Endothelial cell (in vitro differentiated cells): Measurements from ENCODE around the gene ACP3. TPM values are rescaled to one million over a fixed set of nuclear protein-coding genes. Genes with fewer than 3 reads are reported as not detected.

Experiments used
- DNase-seq: peaks from one replicate; pipeline ENCODE4 v3.0.0; 2021; ENCODE audit warnings: low spot score
- H3K27ac Mint-ChIP-seq: one replicate; pipeline ENCODE4 v1.8.0; 2021; ENCODE audit warnings: mixed read lengths, inconsistent platforms; ENCODE audit not compliant: unreplicated experiment
- H3K27me3 Mint-ChIP-seq: one replicate; pipeline ENCODE4 v1.8.0; 2021; ENCODE audit warnings: mild to moderate bottlenecking, moderate library complexity, mixed read lengths, inconsistent platforms; ENCODE audit not compliant: unreplicated experiment
- H3K36me3 Mint-ChIP-seq: one replicate; pipeline ENCODE4 v1.8.0; 2021; ENCODE audit warnings: mild to moderate bottlenecking, low read depth, mixed read lengths, inconsistent platforms; ENCODE audit not compliant: unreplicated experiment
- H3K4me1 Mint-ChIP-seq: one replicate; pipeline ENCODE4 v1.8.0; 2021; ENCODE audit warnings: mild to moderate bottlenecking, mixed read lengths, inconsistent platforms; ENCODE audit not compliant: unreplicated experiment
- H3K4me3 Mint-ChIP-seq: one replicate; pipeline ENCODE4 v1.8.0; 2021; ENCODE audit warnings: mild to moderate bottlenecking, mixed read lengths, inconsistent platforms; ENCODE audit not compliant: unreplicated experiment
- H3K9me3 Mint-ChIP-seq: one replicate; pipeline ENCODE4 v1.8.0; 2021; ENCODE audit warnings: mixed read lengths, inconsistent platforms; ENCODE audit not compliant: unreplicated experiment
- total RNA-seq: library from RNA; stranded (reverse); fragmentation: NEBNext Ultra II Directional; extraction: Animal tissue kit (Norgen Biotek cat#: 25700); gene quantifications from one replicate; pipeline ENCODE4 v1.2.1, GENCODE V29; 2021; ENCODE audit not compliant: unreplicated experiment
- TF ChIP-seq, protein P1 (sequence below): fragments of 200-600 bp; sonication (generic); IDR thresholded peaks from one replicate; pipeline ENCODE4 v1.5.0; 2021; ENCODE audit warnings: antibody characterized with exemption; ENCODE audit not compliant: unreplicated experiment

ACP3 gene
- total RNA-seq, 1 donor from 2014 or later: 0.44 TPM

DNA sequence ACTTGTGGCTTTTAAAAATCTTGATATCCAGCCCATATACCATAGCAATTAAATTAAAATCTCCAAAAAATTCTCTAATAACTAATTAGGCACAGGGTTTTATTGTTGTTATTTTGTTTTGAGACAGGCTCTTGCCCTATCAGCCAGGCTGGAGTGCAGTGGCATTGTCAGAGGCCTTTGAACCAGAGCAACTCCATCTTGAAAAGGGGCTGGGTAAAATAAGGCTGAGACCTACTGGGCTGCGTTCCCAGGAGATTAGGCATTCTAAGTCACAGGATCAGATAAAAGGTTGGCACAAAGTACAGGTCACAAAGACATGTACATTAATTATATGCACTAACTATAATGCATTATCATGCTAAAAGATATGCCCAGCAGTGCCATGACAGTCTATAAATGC is 31.2 kb upstream of the ACP3 start:
- H3K4me3 Mint-ChIP-seq: no peak overlapping the region
- no peak for DNase-seq
- peaks cover 6% of the 10 kb centered on the region for H3K4me1 Mint-ChIP-seq
- H3K27ac Mint-ChIP-seq: no peak overlapping the region
- H3K9me3 Mint-ChIP-seq: no peaks in the 10 kb centered on the region
- H3K27me3 Mint-ChIP-seq: no peaks in the 10 kb centered on the region
- TF ChIP-seq, protein P1, sequence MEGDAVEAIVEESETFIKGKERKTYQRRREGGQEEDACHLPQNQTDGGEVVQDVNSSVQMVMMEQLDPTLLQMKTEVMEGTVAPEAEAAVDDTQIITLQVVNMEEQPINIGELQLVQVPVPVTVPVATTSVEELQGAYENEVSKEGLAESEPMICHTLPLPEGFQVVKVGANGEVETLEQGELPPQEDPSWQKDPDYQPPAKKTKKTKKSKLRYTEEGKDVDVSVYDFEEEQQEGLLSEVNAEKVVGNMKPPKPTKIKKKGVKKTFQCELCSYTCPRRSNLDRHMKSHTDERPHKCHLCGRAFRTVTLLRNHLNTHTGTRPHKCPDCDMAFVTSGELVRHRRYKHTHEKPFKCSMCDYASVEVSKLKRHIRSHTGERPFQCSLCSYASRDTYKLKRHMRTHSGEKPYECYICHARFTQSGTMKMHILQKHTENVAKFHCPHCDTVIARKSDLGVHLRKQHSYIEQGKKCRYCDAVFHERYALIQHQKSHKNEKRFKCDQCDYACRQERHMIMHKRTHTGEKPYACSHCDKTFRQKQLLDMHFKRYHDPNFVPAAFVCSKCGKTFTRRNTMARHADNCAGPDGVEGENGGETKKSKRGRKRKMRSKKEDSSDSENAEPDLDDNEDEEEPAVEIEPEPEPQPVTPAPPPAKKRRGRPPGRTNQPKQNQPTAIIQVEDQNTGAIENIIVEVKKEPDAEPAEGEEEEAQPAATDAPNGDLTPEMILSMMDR: no peak
- H3K36me3 Mint-ChIP-seq: peaks cover 4% of the 10 kb centered on the region

DNA sequence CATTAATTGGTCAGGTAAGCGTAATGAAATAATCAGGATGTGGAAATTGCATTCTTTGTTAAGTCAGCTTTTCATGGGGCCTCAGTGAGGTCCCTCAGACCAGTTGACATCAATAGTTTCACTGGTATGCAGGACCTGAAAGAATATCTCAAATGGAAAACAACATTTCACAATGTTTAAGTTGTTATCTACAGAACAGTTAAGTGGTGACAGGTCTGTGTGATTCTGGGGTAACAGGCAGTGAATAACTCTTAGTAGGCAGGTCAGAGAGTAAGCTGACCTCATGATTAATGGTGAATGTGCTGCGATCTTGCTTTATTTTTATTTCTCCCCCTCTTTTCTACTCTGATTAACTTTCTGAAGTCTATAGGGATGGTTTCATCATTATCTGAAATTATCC is 28.9 kb upstream of the ACP3 start:
- H3K36me3 Mint-ChIP-seq: peaks cover 4% of the 10 kb centered on the region
- no peaks in the 10 kb centered on the region for H3K27me3 Mint-ChIP-seq
- H3K27ac Mint-ChIP-seq: no peak overlapping the region
- TF ChIP-seq, protein P1: no peak
- no peak overlapping the region for H3K4me3 Mint-ChIP-seq
- H3K9me3 Mint-ChIP-seq: no peaks in the 10 kb centered on the region
- DNase-seq: no peak
- H3K4me1 Mint-ChIP-seq: peaks cover 7% of the 10 kb centered on the region

DNA sequence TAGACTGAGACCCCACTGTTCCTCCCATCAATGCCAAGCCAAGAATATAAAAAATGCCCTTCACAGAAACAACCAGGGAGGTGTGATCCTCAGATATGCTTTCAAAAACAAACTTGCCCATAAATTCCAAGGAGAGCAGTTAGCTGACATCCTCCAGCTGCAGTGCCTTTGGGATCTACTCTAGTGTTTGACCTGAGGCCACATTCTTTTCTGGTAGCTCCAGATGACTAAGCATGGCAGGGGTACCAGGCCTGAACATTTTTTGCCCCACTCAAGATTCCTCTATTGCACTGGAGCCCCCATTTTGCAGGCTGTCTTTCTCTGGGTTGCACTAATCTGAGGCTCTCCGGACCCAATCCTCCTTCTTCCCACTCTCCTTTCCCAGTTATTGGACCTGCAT is 27.9 kb upstream of the ACP3 start:
- Mint-ChIP-seq H3K4me3 (no peak overlapping the region), H3K27me3 (no peaks in the 10 kb centered on the region), H3K27ac (no peak overlapping the region), H3K4me1 (peaks cover 3% of the 10 kb centered on the region), H3K9me3 (no peaks in the 10 kb centered on the region), H3K36me3 (peaks cover 4% of the 10 kb centered on the region)
- TF ChIP-seq, protein P1: no peak
- DNase-seq: no peak

DNA sequence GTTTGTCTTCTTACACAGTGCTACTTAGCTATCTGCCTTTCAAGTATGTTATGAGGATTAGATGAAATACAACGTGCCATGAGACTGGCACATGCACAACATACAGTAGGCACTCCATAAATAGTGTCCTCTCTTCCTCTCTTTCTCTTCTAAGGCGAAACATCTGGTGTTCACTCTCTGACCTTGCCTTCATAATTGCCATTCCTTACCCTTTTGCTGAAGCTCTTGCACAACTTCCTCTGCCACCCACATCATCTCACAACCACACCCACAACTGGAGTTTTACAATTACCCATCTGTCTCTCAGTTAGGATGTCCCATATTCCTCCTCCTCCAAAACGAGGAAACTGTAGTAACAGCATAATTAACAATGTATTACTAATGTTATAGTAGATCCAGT is 26.4 kb upstream of the ACP3 start:
- no peak overlapping the region for H3K27ac Mint-ChIP-seq
- peaks cover 3% of the 10 kb centered on the region for H3K4me1 Mint-ChIP-seq
- no peak for DNase-seq
- peaks cover 2% of the 10 kb centered on the region for H3K9me3 Mint-ChIP-seq
- no peaks in the 10 kb centered on the region for H3K27me3 Mint-ChIP-seq
- peak overlapping the region; percentile 23 for H3K4me3 Mint-ChIP-seq
- peaks cover 6% of the 10 kb centered on the region for H3K36me3 Mint-ChIP-seq
- TF ChIP-seq, protein P1: no peak

DNA sequence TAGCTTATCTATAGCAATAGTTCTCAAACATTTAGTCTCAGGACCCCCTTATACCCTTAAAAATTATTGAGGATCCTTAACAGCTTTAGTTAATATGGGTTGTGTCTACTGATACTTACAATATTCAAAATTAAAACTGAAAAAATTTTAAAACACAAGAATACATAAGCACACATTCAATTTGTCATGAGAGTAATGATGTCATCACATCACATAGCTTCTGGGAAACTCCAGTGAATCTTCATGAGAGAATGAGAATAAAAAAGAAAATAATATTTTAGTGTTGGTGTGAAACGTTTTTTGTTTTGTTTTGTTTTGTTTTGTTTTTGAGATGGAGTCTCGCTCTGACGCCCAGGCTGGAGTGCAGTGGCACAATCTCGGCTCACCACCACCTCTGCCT is 25.2 kb upstream of the ACP3 start:
- peaks cover 11% of the 10 kb centered on the region for H3K36me3 Mint-ChIP-seq
- DNase-seq: no peak
- peaks cover 3% of the 10 kb centered on the region for H3K4me1 Mint-ChIP-seq
- TF ChIP-seq, protein P1: no peak
- H3K4me3 Mint-ChIP-seq: no peak overlapping the region
- H3K27me3 Mint-ChIP-seq: peaks cover 2% of the 10 kb centered on the region
- H3K9me3 Mint-ChIP-seq: peaks cover 5% of the 10 kb centered on the region
- no peak overlapping the region for H3K27ac Mint-ChIP-seq
